Adipose tissue (tissue), 3 donors: ENCODE data around the gene TARP.

ENCODE experiments used
- H3K27ac ChIP-seq: one replicate; pipeline ENCODE4 v1.5.1; 2013; ENCODE audit warnings: low read depth, low read length
- WGBS, 3 donors: extraction: QIAGEN DNeasy Blood & Tissue Kit; methylation state at CpG; one replicate each; pipeline ENCODE4 v1.1.7; 2013; 5-methylcytosine and 5-hydroxymethylcytosine counted together
- donor health status: healthy with polysubstance abuse.
- donor health status: Bipolar disorder and iron deficiency.
- donor health status: healthy.

The TARP gene

GRCh38 chr7:38306171-38306570 is 32.7 kb upstream of the TARP start:
- WGBS, 3 donors: 80 to 89% (median 82%) methylated on average over 3 of the region's 3 CpGs

GRCh38 chr7:38303866-38304265 is 30.4 kb upstream of the TARP start:
- 87 to 95% (median 94%) methylated on average over 2 of the region's 2 CpGs for WGBS, 3 donors
- H3K27ac ChIP-seq: no peak overlapping the region

More at GRCh38 chr7:38306171-38306570, 32.7 kb upstream of the TARP start:
- H3K27ac ChIP-seq: no peak overlapping the region

- no peak overlapping the region for H3K27ac ChIP-seq
- 46 to 67% (median 48%) methylated on average over 8 of the region's 8 CpGs for WGBS, 3 donors
Observed at GRCh38 chr7:38300175-38300574, 26.7 kb upstream of the TARP start.

GRCh38 chr7:38299275-38299931 is 26.0 kb upstream of the TARP start:
- no peak overlapping the region for H3K27ac ChIP-seq
- 64 to 85% (median 72%) methylated on average over 9 of the region's 9 CpGs for WGBS, 3 donors

- WGBS, 3 donors: 79 to 82% (median 80%) methylated on average over 5 of the region's 5 CpGs
Observed at GRCh38 chr7:38296059-38296857, 22.8 kb upstream of the TARP start.

GRCh38 chr7:38294926-38295325 is 21.5 kb upstream of the TARP start:
- no peak overlapping the region for H3K27ac ChIP-seq
- 69 to 83% (median 77%) methylated on average over 2 of the region's 2 CpGs for WGBS, 3 donors

More at GRCh38 chr7:38296059-38296857, 22.8 kb upstream of the TARP start:
- H3K27ac ChIP-seq: no peak overlapping the region

GRCh38 chr7:38292442-38292841 is 19.0 kb upstream of the TARP start:
- H3K27ac ChIP-seq: no peak overlapping the region
- 86 to 94% (median 93%) methylated on average over 3 of the region's 3 CpGs for WGBS, 3 donors

- 93 to 98% (median 97%) methylated on average over 2 of the region's 2 CpGs for WGBS, 3 donors
- no peak overlapping the region for H3K27ac ChIP-seq
Observed at GRCh38 chr7:38291650-38292049, 18.2 kb upstream of the TARP start.

GRCh38 chr7:38291117-38291647 is 17.7 kb upstream of the TARP start:
- no peak overlapping the region for H3K27ac ChIP-seq
- WGBS, 3 donors: 75 to 76% (median 75%) methylated on average over 9 of the region's 9 CpGs

GRCh38 chr7:38284553-38284952 is 11.1 kb upstream of the TARP start:
- 38 to 72% (median 52%) methylated on average over 8 of the region's 8 CpGs for WGBS, 3 donors
- H3K27ac ChIP-seq: no peak overlapping the region

GRCh38 chr7:38283809-38284208 is 10.4 kb upstream of the TARP start:
- WGBS, 3 donors: 68 to 80% (median 72%) methylated on average over 1 of the region's 1 CpG
- H3K27ac ChIP-seq: no peak overlapping the region

- WGBS, 3 donors: 53 to 67% (median 66%) methylated on average over 4 of the region's 4 CpGs
- H3K27ac ChIP-seq: no peak overlapping the region
Observed at GRCh38 chr7:38283107-38283506, 9.7 kb upstream of the TARP start.

- no peak overlapping the region for H3K27ac ChIP-seq
- WGBS, 3 donors: 40 to 72% (median 43%) methylated on average over 3 of the region's 3 CpGs
Observed at GRCh38 chr7:38282081-38282480, 8.6 kb upstream of the TARP start.

GRCh38 chr7:38281266-38281665 is 7.8 kb upstream of the TARP start:
- no peak overlapping the region for H3K27ac ChIP-seq

- WGBS, 3 donors: 93 to 96% (median 94%) methylated on average over 3 of the region's 3 CpGs
- no peak overlapping the region for H3K27ac ChIP-seq
Observed at GRCh38 chr7:38280707-38281106, 7.3 kb upstream of the TARP start.

GRCh38 chr7:38280000-38280399 is 6.6 kb upstream of the TARP start:
- WGBS, 3 donors: 13 to 59% (median 46%) methylated on average over 1 of the region's 1 CpG
- H3K27ac ChIP-seq: no peak overlapping the region

- H3K27ac ChIP-seq: no peak overlapping the region
- WGBS, 3 donors: 41 to 68% (median 54%) methylated on average over 6 of the region's 6 CpGs
Observed at GRCh38 chr7:38276096-38276877, 2.9 kb upstream of the TARP start.

- H3K27ac ChIP-seq: no peak overlapping the region
- WGBS, 3 donors: 68 to 89% (median 77%) methylated on average over 3 of the region's 3 CpGs
Observed at GRCh38 chr7:38274927-38275620, 1.6 kb upstream of the TARP start.
